ENCODE data around the gene CAMSAP1.

DNA sequence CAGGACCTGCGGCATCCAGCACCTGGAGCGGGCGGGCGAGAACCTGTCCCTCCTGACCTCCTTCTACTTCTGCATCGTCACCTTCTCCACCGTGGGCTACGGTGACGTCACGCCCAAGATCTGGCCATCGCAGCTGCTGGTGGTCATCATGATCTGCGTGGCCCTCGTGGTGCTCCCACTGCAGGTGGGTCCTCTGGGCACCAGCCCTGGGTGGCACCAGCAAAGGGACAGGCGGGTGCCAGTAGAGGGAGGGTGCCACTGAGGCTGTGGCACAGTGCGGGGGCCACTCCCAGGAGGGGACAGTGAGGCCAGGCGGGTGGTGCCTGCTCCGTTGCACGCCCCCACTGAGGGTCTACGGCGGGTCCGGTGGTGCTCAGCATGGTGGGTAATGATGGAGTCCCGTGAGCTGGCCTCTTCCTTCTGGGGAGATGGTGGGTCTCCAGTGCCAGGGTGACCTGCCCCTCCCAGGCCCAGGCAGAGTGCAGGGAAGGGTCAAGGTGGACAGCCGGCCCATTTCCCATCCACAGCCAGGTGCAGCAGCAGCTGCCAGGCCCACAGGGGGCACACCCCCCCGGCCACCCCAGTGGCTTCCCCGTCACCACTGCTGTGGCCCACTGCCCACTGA, 147.6 kb downstream of the CAMSAP1 start:
- TF ChIP-seq, protein P1, sequence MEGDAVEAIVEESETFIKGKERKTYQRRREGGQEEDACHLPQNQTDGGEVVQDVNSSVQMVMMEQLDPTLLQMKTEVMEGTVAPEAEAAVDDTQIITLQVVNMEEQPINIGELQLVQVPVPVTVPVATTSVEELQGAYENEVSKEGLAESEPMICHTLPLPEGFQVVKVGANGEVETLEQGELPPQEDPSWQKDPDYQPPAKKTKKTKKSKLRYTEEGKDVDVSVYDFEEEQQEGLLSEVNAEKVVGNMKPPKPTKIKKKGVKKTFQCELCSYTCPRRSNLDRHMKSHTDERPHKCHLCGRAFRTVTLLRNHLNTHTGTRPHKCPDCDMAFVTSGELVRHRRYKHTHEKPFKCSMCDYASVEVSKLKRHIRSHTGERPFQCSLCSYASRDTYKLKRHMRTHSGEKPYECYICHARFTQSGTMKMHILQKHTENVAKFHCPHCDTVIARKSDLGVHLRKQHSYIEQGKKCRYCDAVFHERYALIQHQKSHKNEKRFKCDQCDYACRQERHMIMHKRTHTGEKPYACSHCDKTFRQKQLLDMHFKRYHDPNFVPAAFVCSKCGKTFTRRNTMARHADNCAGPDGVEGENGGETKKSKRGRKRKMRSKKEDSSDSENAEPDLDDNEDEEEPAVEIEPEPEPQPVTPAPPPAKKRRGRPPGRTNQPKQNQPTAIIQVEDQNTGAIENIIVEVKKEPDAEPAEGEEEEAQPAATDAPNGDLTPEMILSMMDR (conservative IDR thresholded peaks at IDR 0.05 in 1 of 2, IDR thresholded peaks at IDR 0.05 in 1 of 2; ENCODE audit: low read depth in 1 of 2, low read length in 2 of 2), result no peak
- no peak for TF ChIP-seq EZH2 (IDR thresholded peaks at IDR 0.05; ENCODE audit: low read length, missing control alignments)
